GM12891 (cell line): Measurements from ENCODE around the gene GTPBP6.
"Not testable (repeated sequence)": the region's sequence is repeated elsewhere in the genome, so short reads cannot be mapped to it uniquely, and the experiment has no call there.

Experiments used
- POLR2A ChIP-seq: IDR thresholded peaks from 2 replicates; pipeline ENCODE4 v1.6.1; 2011; ENCODE audit warnings: low read depth, low read length, control low read depth
- POLR2AphosphoS5 ChIP-seq: IDR thresholded peaks from 2 replicates; pipeline ENCODE4 v1.6.1; 2011; ENCODE audit warnings: low read depth, low read length, control low read depth
- POU2F2 ChIP-seq: IDR thresholded peaks from 2 replicates; pipeline ENCODE4 v1.6.1; 2011; ENCODE audit warnings: low read depth, mild to moderate bottlenecking, control low read depth, low read length, moderate library complexity
- SPI1 ChIP-seq: IDR thresholded peaks from 2 replicates; pipeline ENCODE4 v1.6.1; 2011; ENCODE audit warnings: low read depth, low read length, control low read depth
- TAF1 ChIP-seq: IDR thresholded peaks from 2 replicates; pipeline ENCODE4 v1.6.1; 2011; ENCODE audit warnings: low read depth, low read length, control low read depth

DNA sequence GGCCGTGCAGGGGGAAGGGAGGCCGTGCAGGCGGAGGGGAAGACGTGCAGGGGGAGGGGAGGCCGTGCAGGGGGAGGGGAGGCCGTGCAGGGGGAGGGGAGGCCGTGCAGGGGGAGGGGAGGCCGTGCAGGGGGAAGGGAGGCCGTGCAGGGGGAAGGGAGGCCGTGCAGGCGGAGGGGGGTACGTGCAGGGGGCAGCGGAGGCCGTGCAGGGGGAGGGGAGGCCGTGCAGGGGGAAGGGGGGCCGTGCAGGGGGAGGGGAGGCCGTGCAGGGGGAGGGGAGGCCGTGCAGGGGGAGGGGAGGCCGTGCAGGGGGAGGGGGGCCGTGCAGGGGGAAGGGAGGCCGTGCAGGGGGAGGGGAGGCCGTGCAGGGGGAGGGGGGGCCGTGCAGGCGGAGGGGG lies 37.9 kb downstream of the GTPBP6 start:
- not testable (repeated sequence) for TF ChIP-seq POLR2A, POLR2AphosphoS5, TAF1, SPI1, POU2F2
